AG04449 (cell line): ENCODE data around the gene MLST8.

Experiments
- CTCF ChIA-PET: fragments of 350-600 bp; formaldehyde crosslinking; extraction: SDS; loops from one replicate; lab custom pipeline; 2021; ENCODE audit warnings: antibody characterized with exemption; lab: Yijun Ruan, JAX
- POLR2A ChIA-PET: fragments of 400-600, 350-600 bp; formaldehyde crosslinking; extraction: SDS; loops from one replicate; lab custom pipeline; 2020; ENCODE audit warnings: antibody characterized with exemption, inconsistent platforms; lab: Yijun Ruan, JAX
- DNase-seq: peaks from one replicate; pipeline ENCODE4 v3.0.0-alpha.2; 2010; ENCODE audit warnings: low read depth, low spot score
- H3K4me3 ChIP-seq: 2 replicates; pipeline ENCODE4 v1.5.1; 2011; ENCODE audit warnings: low read depth, mild to moderate bottlenecking, control low read depth, low read length
- CTCF ChIP-seq: IDR thresholded peaks from one replicate; pipeline ENCODE4 v1.5.1; 2011; ENCODE audit warnings: mild to moderate bottlenecking, moderate library complexity, low read length, control low read depth, inconsistent platforms; ENCODE audit not compliant: insufficient read depth; ENCODE audit errors: missing control alignments

The MLST8 gene

GRCh38 chr16:2195322-2196161 lies 9.7 kb upstream of the MLST8 start:
- POLR2A ChIA-PET = interaction anchor here (1.3 to 1.9 kb wide), 2 partner anchors 40 to 41 kb away, joined by 5 to 11 read pairs; partner anchors contain the start of gene TRAF7
- no peak for DNase-seq
- CTCF ChIA-PET = interaction anchor here (1.6 to 2.1 kb wide), 4 partner anchors 8 to 56 kb away, joined by 3 to 10 read pairs (median 6); partner anchors contain the start of gene ECI1
- no peak overlapping the region for H3K4me3 ChIP-seq
- TF ChIP-seq CTCF = no peak

GRCh38 chr16:2196162-2196980 lies 8.9 kb upstream of the MLST8 start, which contains the start of gene CASKIN1:
Gene CASKIN1 (minus strand): TSS chr16:2196605. CDS start chr16:2196432, 173 bp downstream.
- no peak for DNase-seq
- POLR2A ChIA-PET = interaction anchor here (1.3 kb wide), 1 partner anchor 42 kb away, joined by 5 read pairs; no protein-coding TSS in a partner anchor
- CTCF ChIA-PET = interaction anchor here (1.4 kb wide), 1 partner anchor 10 kb away, joined by 3 read pairs; no protein-coding TSS in a partner anchor
- H3K4me3 ChIP-seq = peak within 1 kb of the TSS; percentile 42
- TF ChIP-seq CTCF = no peak

DNA sequence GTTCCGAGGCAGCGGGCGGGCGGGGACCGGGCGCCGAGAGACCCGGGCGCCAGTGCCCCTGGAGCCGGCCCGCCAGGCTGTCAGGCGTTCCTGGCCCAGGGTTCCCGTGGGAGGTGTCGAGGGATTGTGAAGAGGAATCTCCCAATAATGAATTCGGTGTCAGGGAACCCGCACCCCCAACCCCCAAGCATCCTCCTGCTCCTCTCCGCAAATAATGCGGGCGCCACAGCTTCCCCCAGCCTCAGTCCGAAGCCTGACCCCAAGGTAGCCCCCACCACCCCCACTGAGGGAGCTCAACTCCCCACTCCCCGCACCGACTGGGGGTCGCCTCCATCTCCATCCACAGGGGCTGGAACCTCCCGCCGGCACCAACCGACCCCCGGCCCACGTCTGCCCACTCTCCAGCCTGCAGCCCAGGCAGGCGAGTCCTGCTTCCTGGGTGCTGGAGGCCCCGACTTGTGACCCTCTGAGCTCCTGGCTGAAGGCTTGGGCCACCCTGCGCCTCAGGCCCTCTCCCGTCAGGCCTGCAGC lies 8.2 kb upstream of the MLST8 start:
- no peak overlapping the region for H3K4me3 ChIP-seq
- no peak for TF ChIP-seq CTCF
- no peak for DNase-seq
- ChIA-PET CTCF (interaction anchor here (1.4 kb wide), 1 partner anchor 9 kb away, joined by 3 read pairs; no protein-coding TSS in a partner anchor), POLR2A (interaction anchor here (1.3 kb wide), 1 partner anchor 43 kb away, joined by 5 read pairs; no protein-coding TSS in a partner anchor)

DNA sequence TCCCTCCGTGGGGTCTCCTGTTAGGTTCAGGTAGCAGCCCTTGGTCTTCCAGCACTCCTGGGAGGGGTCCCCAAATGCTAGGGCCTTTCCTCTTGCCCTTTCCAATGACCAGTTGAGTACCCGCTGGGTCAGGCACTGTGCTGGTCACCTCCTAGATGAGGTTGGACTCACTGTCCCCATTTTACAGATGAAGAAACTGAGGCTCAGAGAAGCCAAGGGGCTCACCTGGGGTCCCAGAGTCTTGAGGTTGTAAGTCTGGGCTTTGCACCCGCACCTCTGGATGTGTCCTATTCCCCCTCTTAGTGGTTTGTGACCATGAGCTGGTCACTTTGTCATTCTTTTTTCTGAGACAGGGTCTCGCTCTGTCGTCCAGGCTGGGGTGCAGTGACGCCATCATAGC lies 7.5 kb upstream of the MLST8 start:
- DNase-seq = no peak
- ChIA-PET CTCF (interaction anchor here (1.2 to 1.4 kb wide), 2 partner anchors 9 to 57 kb away, joined by 3 read pairs; no protein-coding TSS in a partner anchor), POLR2A (no interaction called here)
- no peak overlapping the region for H3K4me3 ChIP-seq
- no peak for TF ChIP-seq CTCF

GRCh38 chr16:2198283-2198682 lies 7.0 kb upstream of the MLST8 start:
- no peak overlapping the region for H3K4me3 ChIP-seq
- ChIA-PET CTCF (interaction anchor here (1.2 kb wide), 1 partner anchor 58 kb away, joined by 3 read pairs; no protein-coding TSS in a partner anchor), POLR2A (interaction anchor here (0.5 kb wide), 1 partner anchor 1674 kb away, joined by 4 read pairs; no protein-coding TSS in a partner anchor)
- TF ChIP-seq CTCF = no peak
- no peak for DNase-seq
